Germinal center (tissue), 1 donor: ENCODE measurements around the gene ANKRD55.
"Not testable (repeated sequence)": the region's sequence is repeated elsewhere in the genome, so short reads cannot be mapped to it uniquely, and the experiment has no call there.

Experiments
- DNase-seq: peaks from one replicate; pipeline ENCODE4 v3.0.0; 2012; ENCODE audit warnings: mixed read lengths, low spot score

The ANKRD55 gene

DNA sequence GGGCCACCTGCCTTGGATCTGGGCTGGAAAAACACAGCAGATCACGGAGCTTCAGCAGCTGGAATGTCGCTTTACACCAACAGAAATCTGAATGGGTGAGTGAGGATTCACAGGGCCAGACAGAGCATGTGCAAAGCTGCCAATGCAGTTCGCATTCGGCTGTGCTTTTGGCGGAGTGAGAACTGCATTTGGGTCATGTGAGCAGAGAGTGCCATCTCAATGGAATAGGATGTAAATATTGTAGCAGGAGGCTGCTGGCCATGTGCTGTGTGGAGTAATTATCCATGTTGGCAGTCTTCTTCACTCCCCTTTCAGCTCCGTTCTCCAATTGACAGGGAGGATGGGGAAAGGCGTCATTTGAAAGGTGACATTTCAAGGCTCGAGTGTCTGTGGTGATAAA, at the start of gene ANKRD55:
Gene ANKRD55 (minus strand): TSS at position 101 of the 400 bp plus-strand sequence. CDS start 417 bp downstream, outside the sequence.
- no peak for DNase-seq

DNA sequence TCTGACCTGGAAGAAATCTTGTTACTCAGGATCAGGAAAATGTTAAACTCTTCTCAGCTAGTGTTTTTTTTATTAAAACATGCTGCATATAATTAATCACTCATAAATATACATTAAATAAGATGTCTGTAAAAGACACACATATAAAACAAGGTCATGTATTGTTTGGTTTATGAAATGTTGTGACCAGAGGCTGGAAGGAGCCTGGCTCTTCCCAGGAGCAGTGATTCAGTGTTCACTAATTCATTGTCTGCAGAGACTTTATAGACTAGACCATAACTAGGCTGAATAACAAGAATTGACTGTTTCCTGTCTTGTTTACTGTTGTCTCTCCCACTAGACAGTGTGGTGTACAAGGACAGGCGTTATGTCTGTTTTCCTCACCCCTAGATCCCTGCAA, 49.1 kb upstream of the ANKRD55 start:
- DNase-seq = no peak

GRCh38 chr5:56281489-56282165, 48.5 kb upstream of the ANKRD55 start:
- no peak for DNase-seq

GRCh38 chr5:56279979-56280378, 46.8 kb upstream of the ANKRD55 start:
- no peak for DNase-seq

DNA sequence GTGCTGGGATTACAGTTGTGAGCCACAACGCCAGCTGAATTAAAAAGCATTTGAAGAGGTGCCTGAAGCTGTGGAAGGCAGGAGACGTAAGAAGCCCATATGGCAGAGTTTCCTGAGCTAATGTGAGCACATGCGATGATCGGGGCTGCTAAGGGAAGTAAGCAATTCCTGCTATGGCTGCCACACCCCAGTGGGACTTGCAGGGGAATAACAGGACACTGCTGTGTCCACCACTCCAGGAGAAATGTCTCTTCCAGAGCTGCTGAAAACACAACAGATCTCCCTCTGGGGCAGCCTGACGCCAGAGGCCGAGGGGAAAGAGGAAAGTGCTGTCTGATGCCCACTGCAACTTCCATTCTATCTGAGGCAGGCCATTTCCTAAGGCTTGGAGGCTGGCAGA, 46.2 kb upstream of the ANKRD55 start:
- no peak for DNase-seq

- no peak for DNase-seq
These were observed 45.2 kb upstream of the ANKRD55 start for GRCh38 chr5:56278335-56278753.

- DNase-seq = no peak
These were observed 44.4 kb upstream of the ANKRD55 start for GRCh38 chr5:56277573-56277972.

DNA sequence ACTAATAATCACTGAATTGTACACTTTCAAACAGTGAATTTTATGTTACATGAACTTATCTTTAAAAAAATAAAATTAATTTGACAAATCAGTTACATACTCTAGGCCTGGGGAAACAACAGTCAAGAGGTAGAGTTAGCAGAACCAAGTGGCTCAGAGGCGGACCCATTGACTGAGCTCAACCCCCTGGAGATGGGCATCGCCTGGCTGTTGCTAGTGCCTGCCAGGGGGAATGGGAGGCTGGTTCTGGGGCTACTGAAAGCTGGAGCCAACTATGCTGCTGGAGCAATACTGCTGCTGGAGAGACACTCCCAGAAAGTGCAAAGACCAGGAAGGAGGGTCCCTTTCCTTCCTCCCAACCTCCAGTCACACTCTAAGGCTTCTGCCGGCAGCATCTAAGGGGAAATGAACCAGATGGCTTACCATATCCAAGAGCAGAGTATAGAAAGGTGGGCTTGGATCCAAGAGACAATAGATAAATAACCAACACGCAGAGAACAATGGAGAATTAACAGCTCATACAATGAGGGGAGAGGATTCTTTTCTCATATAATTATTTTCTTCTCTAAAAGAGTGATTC, 40.3 kb upstream of the ANKRD55 start:
- DNase-seq = no peak

- no peak for DNase-seq
These were observed 39.6 kb upstream of the ANKRD55 start for GRCh38 chr5:56272765-56273164.

- DNase-seq = peak; percentile 66
These were observed 37.6 kb upstream of the ANKRD55 start for GRCh38 chr5:56270568-56271392.

- no peak for DNase-seq
These were observed 36.9 kb upstream of the ANKRD55 start for GRCh38 chr5:56270058-56270457.

DNA sequence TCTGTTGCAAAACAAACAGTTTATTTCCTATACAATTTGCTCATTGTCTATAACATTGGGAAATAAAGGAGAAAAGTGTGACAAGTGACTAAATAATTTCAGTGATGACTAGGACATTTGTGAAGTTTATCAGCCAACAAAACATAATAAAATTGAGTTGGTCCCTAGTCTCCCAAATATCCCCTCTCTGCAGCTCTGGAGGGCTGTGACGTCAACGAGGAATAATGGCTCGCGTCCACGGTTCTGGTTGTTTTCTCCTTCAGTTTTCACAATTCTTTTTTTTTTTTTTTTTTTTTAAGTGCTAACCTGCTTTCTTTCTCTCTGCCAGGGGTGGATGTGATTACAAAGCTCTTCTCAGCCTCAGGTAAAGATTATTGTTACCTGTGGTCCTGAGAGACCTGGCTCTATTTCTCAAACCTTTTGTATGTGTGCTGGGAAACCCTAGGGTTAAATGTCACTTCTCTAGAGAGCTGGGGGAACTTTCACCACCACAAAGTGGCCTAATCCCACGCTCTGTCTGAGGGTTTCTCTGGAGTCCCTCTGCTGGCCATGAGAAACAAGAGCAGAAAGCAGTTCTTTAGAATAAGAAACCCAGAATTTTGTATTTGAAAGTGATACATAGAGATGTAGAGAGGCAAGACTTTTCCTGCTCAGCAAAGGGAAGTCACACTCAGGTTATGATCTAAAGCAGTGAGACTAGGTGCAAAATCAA, 36.2 kb upstream of the ANKRD55 start:
- DNase-seq = peak; percentile 8

DNA sequence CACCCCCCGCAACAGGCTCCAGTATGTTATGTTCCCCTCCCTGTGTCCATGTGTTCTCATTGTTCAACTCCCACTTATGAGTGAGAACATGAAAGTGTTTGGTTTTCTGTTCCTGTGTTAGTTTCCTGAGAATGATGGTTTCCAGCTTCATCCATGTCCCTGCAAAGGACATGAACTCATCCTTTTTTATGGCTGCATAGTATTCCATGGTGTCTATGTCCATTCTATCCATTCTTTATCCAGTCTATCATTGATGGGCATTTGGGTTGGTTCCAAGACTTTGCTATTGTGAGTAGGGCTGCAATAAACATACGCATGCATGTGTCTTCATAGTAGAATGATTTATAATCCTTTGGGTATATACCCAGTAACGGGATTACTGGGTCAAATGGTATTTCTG, 35.6 kb upstream of the ANKRD55 start:
- not testable (repeated sequence) for DNase-seq

DNA sequence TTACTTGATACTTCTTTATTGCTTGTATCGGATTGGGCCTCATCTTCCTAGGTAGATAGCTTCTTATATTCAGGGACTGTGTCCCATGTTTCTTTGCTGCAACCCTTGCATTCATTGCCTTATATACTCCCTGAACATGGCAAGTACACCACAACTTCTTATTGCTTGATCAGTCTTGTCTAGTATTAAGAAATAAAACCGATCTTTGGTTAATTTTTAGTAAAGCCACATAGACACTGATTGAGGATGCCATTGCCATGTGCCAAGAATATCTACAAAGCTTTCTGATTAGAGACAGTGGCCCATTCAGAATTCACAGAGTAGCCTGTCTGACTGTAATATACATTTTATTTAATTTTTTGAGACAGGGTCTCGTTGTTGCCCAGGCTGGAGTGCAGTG, 34.7 kb upstream of the ANKRD55 start:
- no peak for DNase-seq

DNA sequence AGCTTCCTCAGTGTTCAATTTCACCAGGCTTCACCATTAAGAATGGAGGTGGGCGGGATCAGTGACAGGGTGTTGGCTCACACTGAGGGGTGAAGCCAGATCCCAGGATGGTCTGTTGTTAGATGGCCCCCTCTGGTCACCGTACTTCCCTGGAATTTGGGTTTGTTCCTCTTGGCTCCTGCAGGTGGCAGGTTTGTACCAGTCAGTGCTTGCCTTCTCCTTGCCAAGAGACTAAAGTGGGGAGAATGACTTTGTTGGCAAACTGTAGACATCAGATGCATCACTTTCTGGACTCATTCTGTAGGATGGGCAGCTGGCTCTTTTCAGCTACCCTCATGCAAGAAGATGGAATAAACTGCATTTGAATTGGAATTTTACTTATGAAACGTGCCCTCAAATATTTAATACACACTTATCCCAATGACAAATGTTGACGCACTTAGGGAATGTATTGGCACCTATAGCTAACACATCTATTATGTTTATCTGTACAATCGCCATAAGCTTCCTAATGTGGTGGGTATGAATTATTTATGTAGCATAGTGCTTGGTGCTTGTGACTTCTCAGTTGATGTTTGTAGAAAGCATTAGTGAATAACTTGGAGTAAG, 31.4 kb upstream of the ANKRD55 start:
- peak; percentile 10 for DNase-seq

- DNase-seq = no peak
These were observed 29.1 kb upstream of the ANKRD55 start for GRCh38 chr5:56262279-56262678.

GRCh38 chr5:56259002-56259511, 25.9 kb upstream of the ANKRD55 start:
- no peak for DNase-seq

DNA sequence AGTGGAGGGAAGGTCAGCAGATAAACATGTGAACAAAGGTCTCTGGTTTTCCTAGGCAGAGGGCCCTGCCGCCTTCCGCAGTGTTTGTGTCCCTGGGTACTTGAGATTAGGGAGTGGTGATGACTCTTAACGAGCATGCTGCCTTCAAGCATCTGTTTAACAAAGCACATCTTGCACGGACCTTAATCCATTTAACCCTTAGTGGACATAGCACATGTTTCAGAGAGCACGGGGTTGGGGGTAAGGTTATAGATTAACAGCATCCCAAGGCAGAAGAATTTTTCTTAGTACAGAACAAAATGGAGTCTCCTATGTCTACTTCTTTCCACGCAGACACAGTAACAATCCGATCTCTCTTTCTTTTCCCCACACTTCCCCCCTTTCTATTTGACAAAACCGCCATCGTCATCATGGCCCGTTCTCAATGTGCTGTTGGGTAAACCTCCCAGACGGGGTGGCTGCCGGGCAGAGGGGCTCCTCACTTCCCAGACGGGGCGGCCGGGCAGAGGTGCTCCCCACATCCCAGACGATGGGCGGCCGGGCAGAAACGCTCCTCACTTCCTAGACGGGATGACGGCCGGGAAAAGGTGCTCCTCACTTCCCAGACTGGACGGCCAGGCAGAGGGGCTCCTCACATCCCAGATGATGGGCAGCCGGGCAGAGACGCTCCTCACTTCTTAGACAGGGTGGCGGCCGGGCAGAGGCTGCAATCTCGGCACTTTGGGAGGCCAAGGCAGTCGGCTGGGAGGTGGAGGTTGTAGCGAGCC, 24.8 kb upstream of the ANKRD55 start:
- not testable (repeated sequence) for DNase-seq

DNA sequence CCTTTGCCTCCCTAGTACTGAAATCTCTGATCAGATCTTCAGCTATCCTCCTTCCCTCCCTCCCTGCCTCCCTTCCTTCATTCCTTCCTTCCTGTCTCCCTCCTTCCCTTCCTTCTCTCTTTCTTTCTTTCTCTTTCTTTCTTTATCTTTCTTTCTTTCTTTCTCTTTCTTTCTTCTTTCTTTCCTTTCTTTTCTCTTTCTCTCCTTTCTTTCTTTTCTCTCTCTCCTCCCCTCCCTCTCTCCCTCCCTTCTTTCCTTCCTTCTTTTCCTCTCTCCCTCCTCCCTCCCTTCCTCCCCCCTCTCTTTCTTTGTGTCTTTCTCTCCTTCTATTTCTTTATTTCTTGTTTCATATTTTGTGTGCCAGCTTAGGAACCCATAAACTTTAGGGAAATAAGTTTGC, 23.9 kb upstream of the ANKRD55 start:
- no peak for DNase-seq

- no peak for DNase-seq
These were observed 22.4 kb upstream of the ANKRD55 start for GRCh38 chr5:56255502-56255901.

DNA sequence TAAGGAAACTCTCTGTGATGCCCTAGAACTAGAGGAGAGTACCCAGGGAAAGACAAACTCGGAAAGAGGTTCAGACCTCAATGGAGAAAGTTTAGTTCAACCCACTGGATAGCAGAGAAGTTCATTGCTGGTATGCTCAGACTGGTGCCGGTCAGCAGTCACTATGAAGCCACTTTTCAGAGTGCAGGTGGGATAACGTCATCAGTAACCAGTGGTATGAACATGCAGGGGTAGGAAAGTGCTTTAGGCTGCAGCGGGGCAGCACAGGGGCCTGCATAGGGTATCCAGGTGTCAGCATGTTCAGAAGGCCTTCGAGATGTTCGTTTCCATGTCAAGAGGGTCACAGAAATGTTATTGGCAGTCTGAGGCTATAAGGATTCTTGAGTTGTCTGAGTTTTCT, 20.8 kb upstream of the ANKRD55 start:
- DNase-seq = no peak
